GM18517 (cell line): ENCODE results near the gene ADAMTS16.

Experiments used
- ATAC-seq: cut with Tn5 transposase; IDR thresholded peaks from one replicate; pipeline ENCODE4 v1.9.1; 2021; ENCODE audit warnings: mild to moderate bottlenecking, moderate library complexity; ENCODE audit not compliant: unreplicated experiment

Gene ADAMTS16

DNA sequence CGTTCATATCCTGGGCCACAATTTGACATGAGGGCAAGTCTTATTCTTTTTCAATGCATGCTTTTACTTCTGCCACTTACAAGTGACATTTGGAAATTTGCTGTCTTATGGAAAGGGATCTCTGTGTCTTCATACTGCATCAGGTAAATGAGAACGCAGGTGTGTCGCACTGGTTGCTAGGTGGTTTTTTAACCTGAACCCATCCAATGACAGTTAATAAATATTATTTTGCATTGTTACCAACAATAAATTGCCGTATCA, 1.1 kb downstream of the ADAMTS16 start:
- no peak for ATAC-seq

- no peak for ATAC-seq
Observed at GRCh38 chr5:5141625-5142525, 1.7 kb downstream of the ADAMTS16 start.

GRCh38 chr5:5144441-5144840, 4.3 kb downstream of the ADAMTS16 start:
- ATAC-seq, result no peak

DNA sequence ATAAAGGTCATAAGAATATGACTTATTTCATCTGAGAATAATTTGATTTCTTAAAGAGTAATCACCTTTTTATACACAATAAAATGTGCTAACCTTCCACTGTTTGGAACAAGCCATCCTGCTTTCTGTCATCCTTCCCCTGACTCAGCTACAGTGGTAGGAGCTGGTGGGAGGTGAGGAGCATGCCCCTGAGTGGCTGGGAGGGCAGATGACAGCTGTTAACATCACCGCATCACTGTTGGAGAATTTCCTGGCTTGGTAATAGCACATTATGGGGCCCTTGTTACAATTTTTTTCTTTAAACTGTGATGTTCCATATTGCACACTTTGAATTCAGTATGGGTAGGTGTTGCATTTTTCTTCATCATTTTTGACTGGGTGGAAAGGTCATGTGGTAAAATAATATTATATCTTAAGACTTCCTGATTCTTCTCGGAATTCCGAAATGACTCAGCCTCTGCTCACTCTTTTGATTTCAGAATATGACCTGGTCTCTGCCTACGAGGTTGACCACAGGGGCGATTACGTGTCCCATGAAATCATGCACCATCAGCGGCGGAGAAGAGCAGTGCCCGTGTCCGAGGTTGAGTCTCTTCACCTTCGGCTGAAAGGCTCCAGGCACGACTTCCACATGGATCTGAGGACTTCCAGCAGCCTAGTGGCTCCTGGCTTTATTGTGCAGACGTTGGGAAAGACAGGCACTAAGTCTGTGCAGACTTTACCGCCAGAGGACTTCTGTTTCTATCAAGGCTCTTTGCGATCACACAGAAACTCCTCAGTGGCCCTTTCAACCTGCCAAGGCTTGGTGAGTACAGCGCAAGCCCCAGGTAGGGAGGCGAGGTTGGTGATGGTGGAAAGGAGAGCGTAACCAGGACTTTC, 5.8 kb downstream of the ADAMTS16 start:
- no peak for ATAC-seq

DNA sequence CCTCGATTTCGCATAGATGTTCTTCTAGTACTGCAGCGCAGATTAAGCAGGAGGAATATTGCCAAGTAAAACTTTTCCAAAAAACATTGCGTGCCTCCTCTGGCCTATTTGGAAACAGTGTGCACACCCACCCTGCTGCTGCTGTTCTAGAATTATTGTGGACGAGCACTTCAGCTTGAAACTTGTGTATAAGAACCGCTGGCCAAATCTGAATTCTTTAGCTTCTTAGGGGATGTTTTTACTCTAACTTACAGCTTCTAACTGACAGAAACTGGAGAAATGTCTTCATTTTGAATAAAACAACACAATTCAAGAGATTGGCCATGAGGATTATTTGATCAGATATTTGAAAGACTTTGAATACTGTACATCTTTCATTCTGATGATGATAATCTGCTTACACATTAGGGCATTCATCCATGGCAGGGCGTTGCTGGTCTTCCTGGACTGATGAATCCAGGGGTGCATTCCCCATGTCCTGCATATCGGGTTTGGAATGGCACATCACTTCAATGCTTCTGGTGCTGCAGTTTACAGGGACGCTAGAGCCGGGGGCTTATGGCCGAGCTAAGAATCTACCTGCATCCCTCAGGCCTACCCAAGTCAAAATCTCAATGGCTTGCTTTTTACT, 6.5 kb downstream of the ADAMTS16 start:
- ATAC-seq, result no peak

- no peak for ATAC-seq
Observed at GRCh38 chr5:5149154-5149553, 9.0 kb downstream of the ADAMTS16 start.

DNA sequence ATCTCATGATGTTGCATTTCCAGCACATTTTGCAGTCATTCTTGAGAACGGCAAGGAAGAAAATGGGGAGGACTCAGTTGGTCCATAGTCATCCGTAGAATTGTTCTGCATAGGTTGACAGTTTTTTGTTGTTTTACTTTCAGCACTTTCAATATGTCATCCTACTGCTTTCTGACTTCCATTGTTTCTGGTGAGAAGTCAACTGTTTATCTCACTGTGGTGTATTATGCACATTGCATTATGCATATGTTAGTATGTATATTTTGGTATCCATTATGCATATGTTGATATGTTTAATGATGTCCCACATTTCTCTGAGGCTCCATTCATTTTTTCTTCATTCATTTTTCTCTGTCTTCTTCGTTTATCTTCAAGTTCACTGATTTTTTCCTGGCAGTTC, 10.5 kb downstream of the ADAMTS16 start:
- ATAC-seq, result no peak

DNA sequence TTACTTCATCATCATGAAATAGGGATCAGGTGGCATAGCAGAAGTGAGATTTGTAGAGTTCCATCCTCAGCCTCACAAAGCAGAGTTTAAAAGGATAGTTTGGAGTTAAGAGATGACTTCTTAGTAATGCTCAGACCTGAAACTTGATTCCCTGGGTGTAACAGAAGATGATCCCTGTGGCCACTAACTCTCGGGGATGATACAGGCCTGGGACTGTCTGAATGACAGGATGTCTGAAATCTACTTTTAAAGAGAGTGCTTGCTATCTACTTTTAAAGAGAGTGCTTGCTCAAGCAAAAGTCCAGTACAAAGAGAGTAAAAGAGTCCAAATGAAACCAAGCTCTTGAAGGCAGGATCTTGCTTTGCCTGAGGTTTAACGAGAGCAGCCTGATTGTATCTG, 14.6 kb downstream of the ADAMTS16 start:
- ATAC-seq, result no peak

DNA sequence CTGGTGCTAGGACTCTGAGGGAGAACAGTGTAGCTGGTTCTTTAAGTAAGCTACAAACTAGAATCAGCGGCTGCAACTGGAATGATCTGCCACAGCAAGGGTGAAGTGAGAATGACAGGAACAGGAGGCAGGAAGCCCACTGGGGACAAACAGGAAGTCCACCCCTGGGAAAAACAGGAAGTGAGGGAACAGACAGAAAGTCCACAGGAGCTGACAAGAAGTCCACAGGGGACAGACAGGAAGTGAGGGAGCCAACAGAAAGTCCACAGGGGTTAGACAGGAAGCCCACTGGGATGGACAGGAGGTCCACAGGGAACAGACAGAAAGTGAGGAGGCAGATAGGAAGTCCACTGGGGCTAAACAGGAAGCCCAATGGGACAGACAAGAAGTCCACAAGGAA, 15.5 kb downstream of the ADAMTS16 start:
- ATAC-seq, result no peak

- ATAC-seq, result no peak
Observed at GRCh38 chr5:5156471-5157082, 16.4 kb downstream of the ADAMTS16 start.

- no peak for ATAC-seq
Observed at GRCh38 chr5:5158472-5158895, 18.4 kb downstream of the ADAMTS16 start.

- ATAC-seq, result no peak
Observed at GRCh38 chr5:5159282-5160103, 19.4 kb downstream of the ADAMTS16 start.

DNA sequence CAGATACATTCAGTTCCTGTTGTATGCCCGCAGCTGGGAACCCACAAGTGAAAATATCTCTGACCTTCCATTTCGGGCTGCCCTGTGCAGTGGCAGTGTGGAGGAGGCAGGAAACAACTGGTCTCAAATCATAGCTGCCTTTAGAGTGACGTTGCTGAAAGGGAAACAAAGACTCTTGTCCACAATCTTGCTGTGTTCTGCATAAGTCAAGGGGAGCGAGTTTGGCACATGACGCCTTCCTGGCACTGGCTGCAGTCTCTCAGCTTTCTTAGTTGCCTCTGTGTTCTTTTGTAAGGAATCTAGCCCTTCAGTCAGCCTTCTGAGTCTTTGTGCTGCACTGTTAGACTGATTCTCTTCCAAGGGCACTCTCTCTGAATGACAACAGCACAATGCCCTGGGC, 24.0 kb downstream of the ADAMTS16 start:
- no peak for ATAC-seq

DNA sequence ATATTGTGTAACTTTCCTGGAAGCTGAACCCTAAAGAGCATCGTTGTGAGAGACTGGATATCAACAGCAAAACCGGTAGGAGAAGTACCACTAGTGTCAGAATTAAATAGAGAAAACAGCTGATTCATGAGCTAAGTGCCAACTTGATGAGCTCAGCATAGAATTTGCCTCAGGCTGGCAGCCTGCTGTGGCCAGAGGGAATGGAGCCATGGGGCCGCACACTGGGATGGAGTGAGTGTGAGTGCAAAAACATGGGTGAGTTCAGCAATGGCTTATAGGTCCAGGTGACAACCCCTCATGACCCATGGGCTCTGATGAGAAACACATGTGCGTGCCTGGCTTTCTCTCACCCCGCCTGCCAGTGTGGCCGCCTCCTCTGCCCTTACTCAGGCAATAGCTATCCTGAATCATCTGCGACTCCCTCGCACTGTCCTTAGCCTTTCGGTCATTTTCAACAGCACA, 25.4 kb downstream of the ADAMTS16 start:
- ATAC-seq, result no peak

DNA sequence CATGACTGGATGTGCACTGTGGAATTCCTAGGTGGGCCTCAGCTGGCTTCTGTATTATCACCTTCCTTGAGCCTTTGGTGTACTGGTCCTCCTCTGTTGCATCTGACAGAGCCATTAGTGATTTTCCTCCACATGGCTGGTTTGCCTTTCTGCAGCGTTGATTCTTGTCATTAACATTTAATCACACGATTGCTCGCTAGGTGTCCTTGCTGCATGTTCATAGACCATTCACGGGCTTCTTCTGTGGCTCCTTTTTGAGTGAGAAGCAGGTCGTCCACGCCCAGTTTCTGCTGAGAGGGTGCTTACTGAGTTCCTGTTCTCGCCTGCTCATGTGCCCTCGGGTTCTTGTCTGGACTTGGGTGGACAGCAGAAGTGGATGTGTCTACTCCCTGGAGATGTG, 29.3 kb downstream of the ADAMTS16 start:
- ATAC-seq, result no peak

- no peak for ATAC-seq
Observed at GRCh38 chr5:5178136-5178535, 38.0 kb downstream of the ADAMTS16 start.

GRCh38 chr5:5178580-5178979, 38.5 kb downstream of the ADAMTS16 start:
- no peak for ATAC-seq

DNA sequence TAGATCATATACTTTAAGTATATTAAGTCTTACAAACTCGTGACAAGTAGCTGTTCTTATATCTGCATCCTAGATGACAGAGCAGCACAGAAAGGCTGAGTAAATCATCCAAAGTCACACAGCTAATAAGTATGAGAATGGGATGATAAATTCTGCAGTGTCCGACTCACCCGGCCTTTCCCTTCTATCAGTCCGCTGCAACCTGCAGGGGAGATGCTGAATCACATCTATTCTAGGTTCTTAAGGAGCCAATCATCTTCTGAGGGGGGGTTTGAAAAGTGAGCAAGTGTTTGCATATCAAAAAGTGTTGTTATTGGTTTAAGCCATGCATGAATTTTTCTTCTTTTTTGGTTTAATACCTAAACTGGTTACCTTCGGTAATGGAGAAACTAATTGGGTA, 38.9 kb downstream of the ADAMTS16 start:
- no peak for ATAC-seq

DNA sequence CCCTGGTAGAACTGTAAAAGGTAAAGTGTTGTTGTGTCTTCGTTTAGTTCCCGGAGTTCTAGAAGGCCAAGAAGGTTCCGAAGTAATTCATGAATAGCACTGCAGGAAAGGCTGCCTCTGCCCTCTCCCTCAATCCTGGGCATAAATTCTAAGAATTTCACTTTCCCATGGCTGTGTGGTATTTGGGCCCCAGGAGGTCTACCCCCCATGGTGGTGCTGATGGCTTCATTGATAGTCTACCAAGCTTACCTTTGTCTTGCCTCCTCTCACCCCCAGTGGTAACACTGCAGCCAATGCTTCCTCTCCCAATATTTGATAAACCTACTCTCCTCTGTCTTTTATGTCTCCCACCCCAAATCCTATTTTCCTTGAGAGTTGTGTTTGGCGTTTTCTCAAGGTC, 39.5 kb downstream of the ADAMTS16 start:
- ATAC-seq, result no peak

DNA sequence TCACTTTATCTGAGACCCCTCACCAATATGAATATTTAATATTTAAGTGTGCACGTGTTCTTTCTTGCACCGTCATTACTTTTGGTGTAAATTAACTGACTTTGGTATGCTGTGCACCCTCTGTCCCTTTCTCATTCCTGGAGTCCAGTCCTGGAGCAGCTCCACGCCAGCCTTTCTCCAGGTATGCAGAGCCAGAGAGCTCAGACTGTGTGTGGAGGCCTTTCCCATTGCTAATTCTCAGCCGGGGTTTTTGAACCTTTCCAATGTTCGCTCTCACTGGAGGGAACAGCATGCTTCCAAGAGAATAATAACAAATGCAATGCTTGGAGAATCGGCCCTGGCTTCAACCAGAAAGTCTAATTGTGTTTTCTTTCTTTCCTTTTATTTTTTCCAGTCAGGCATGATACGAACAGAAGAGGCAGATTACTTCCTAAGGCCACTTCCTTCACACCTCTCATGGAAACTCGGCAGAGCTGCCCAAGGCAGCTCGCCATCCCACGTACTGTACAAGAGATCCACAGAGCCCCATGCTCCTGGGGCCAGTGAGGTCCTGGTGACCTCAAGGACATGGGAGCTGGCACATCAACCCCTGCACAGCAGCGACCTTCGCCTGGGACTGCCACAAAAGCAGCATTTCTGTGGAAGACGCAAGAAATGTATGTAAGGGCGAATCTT, 41.7 kb downstream of the ADAMTS16 start:
- no peak for ATAC-seq
